GM10248 (cell line): Measurements from ENCODE around the gene EPHB1.
"Not testable (repeated sequence)": the region's sequence is repeated elsewhere in the genome, so short reads cannot be mapped to it uniquely, and the experiment has no call there.

Source experiments
- CTCF ChIA-PET: fragments of 300-600 bp; sonication (Branson Sonifier 250); formaldehyde crosslinking; extraction: SDS; loops from one replicate; lab custom pipeline; 2021; ENCODE audit warnings: antibody characterized with exemption; lab: Yijun Ruan, JAX
- POLR2A ChIA-PET: fragments of 350-650 bp; sonication (Branson Sonifier 250); formaldehyde crosslinking; extraction: SDS; loops from one replicate; lab custom pipeline; 2020; ENCODE audit warnings: antibody characterized with exemption; lab: Yijun Ruan, JAX
- DNase-seq: peaks from one replicate; pipeline ENCODE4 v3.0.0; 2012; ENCODE audit errors: extremely low spot score
- TF ChIP-seq, protein P1 (sequence below): IDR thresholded peaks from 2 replicates; pipeline ENCODE4 v1.5.1; 2012; ENCODE audit warnings: mild to moderate bottlenecking, low read depth; ENCODE audit errors: extremely low read depth, missing control alignments, control extremely low read depth

The EPHB1 gene

DNA sequence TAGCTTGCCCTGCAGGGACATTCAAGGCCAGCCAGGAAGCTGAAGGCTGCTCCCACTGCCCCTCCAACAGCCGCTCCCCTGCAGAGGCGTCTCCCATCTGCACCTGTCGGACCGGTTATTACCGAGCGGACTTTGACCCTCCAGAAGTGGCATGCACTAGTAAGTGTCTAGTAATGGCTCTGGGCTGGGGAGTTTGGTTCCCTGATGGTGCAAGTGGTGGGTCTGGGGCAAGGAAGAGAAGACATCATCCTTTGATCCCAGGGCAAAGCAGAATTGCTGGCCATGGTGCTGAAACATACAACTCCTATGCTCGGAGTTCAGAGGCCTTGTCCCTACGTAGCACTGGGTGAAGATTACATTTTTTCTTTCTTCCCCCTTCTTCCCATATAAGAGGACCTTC, 311.4 kb downstream of the EPHB1 start:
- TF ChIP-seq, protein P1, sequence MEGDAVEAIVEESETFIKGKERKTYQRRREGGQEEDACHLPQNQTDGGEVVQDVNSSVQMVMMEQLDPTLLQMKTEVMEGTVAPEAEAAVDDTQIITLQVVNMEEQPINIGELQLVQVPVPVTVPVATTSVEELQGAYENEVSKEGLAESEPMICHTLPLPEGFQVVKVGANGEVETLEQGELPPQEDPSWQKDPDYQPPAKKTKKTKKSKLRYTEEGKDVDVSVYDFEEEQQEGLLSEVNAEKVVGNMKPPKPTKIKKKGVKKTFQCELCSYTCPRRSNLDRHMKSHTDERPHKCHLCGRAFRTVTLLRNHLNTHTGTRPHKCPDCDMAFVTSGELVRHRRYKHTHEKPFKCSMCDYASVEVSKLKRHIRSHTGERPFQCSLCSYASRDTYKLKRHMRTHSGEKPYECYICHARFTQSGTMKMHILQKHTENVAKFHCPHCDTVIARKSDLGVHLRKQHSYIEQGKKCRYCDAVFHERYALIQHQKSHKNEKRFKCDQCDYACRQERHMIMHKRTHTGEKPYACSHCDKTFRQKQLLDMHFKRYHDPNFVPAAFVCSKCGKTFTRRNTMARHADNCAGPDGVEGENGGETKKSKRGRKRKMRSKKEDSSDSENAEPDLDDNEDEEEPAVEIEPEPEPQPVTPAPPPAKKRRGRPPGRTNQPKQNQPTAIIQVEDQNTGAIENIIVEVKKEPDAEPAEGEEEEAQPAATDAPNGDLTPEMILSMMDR, result no peak
- DNase-seq, result peak; percentile 20
- CTCF ChIA-PET, result no interaction called here
- POLR2A ChIA-PET, result no interaction called here

- DNase-seq, result no peak
- TF ChIP-seq, protein P1, result no peak
- ChIA-PET POLR2A (no interaction called here), CTCF (no interaction called here)
Measured at GRCh38 chr3:135107043-135107442, 312.0 kb downstream of the EPHB1 start.

GRCh38 chr3:135109681-135110080, 314.6 kb downstream of the EPHB1 start:
- DNase-seq, result no peak
- CTCF ChIA-PET, result no interaction called here
- POLR2A ChIA-PET, result no interaction called here
- TF ChIP-seq, protein P1, result no peak

GRCh38 chr3:135114551-135114950, 319.5 kb downstream of the EPHB1 start:
- CTCF ChIA-PET, POLR2A ChIA-PET, DNase-seq: not testable (repeated sequence)

- DNase-seq, result no peak
- CTCF ChIA-PET, result no interaction called here
- POLR2A ChIA-PET, result no interaction called here
- TF ChIP-seq, protein P1, result no peak
Measured at GRCh38 chr3:135117977-135118376, 322.9 kb downstream of the EPHB1 start.

DNA sequence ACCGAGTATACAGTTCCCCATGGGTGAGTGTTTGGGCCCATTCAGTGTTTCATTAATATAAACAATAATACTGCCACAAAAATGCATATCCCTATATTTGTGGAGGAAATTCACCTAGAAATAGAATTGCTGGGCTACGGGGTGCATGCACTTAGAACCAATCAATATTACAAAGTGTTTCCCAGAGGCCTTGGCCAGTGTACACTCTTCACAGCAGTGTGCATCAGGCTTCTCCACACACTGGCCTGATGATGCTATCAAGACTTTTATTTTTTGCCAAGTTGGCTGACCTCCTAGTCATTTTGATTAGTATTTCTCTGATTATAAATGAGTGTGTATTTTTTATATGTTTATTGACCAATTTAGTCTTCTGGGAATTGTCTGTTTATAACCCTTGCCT, 323.7 kb downstream of the EPHB1 start:
- POLR2A ChIA-PET, result no interaction called here

GRCh38 chr3:135125171-135125801, 330.2 kb downstream of the EPHB1 start:
- ChIA-PET POLR2A (no interaction called here), CTCF (no interaction called here)
- TF ChIP-seq, protein P1, result no peak
- peak; percentile 31 for DNase-seq

More for the DNA sequence above, 323.7 kb downstream of the EPHB1 start:
- CTCF ChIA-PET, result no interaction called here
- DNase-seq, result no peak
- TF ChIP-seq, protein P1, result no peak
